OCI-LY1 (cell line): ENCODE results near the gene ING2.

Experiments used
- H2AFZ ChIP-seq: fragments of 200-600 bp; sonication (generic), shearing (Covaris generic); 2 replicates; pipeline ENCODE4 v1.6.0; 2014; ENCODE audit warnings: antibody characterized with exemption, mild to moderate bottlenecking, low read length
- H3F3A ChIP-seq: fragments of 200-600 bp; sonication (generic), shearing (Covaris generic); 2 replicates; pipeline ENCODE4 v1.6.0; 2014; ENCODE audit warnings: mild to moderate bottlenecking, antibody characterized with exemption, low read length, moderate library complexity; ENCODE audit not compliant: insufficient read depth
- H3K27ac ChIP-seq: fragments of 200-600 bp; sonication (generic); 2 replicates; pipeline ENCODE4 v1.5.1; 2014; ENCODE audit warnings: low read length, mixed run types, mild to moderate bottlenecking, low read depth; ENCODE audit not compliant: poor library complexity, severe bottlenecking
- H3K27me3 ChIP-seq: fragments of 200-600 bp; sonication (generic); 2 replicates; pipeline ENCODE4 v1.6.0; 2014; ENCODE audit warnings: antibody characterized with exemption, mild to moderate bottlenecking, low read length, moderate library complexity; ENCODE audit not compliant: insufficient read depth
- H3K36me3 ChIP-seq: fragments of 200-600 bp; sonication (generic); 2 replicates; pipeline ENCODE4 v1.6.1; 2014; ENCODE audit warnings: mild to moderate bottlenecking, antibody characterized with exemption, low read length, moderate library complexity, mixed read lengths; ENCODE audit not compliant: insufficient read depth
- H3K4me1 ChIP-seq: fragments of 200-600 bp; sonication (generic); 2 replicates; pipeline ENCODE4 v1.5.1; 2014; ENCODE audit warnings: mild to moderate bottlenecking, low read length, moderate library complexity; ENCODE audit not compliant: insufficient read depth, severe bottlenecking
- H3K4me2 ChIP-seq: fragments of 200-600 bp; sonication (generic), shearing (Covaris generic); 2 replicates; pipeline ENCODE4 v1.6.1; 2014; ENCODE audit warnings: low read length
- H3K4me3 ChIP-seq: fragments of 200-600 bp; sonication (generic); 2 replicates; pipeline ENCODE4 v1.5.1; 2014; ENCODE audit warnings: low read length, low read depth, mild to moderate bottlenecking, mixed read lengths; ENCODE audit not compliant: poor library complexity, severe bottlenecking
- H3K79me2 ChIP-seq: fragments of 200-600 bp; shearing (Covaris generic); 2 replicates; pipeline ENCODE4 v1.6.1; 2016; ENCODE audit warnings: mixed run types, low read length, mixed read lengths; ENCODE audit not compliant: insufficient read depth
- H3K9ac ChIP-seq: fragments of 200-600 bp; sonication (generic), shearing (Covaris generic); 2 replicates; pipeline ENCODE4 v1.6.1; 2014; ENCODE audit warnings: mild to moderate bottlenecking, low read length, mixed read lengths
- H3K9me2 ChIP-seq: fragments of 200-600 bp; sonication (generic), shearing (Covaris generic); 2 replicates; pipeline ENCODE4 v1.6.1; 2014; ENCODE audit warnings: low read depth, mild to moderate bottlenecking, low read length, mixed read lengths
- H3K9me3 ChIP-seq: fragments of 200-600 bp; shearing (Covaris generic); 2 replicates; pipeline ENCODE4 v1.6.1; 2014; ENCODE audit warnings: low read length, mixed read lengths
- H4K20me1 ChIP-seq: fragments of 200-600 bp; sonication (generic), shearing (Covaris generic); 2 replicates; pipeline ENCODE4 v1.6.0; 2016; ENCODE audit warnings: mild to moderate bottlenecking, low read length; ENCODE audit not compliant: insufficient read depth
- EZH2 ChIP-seq: fragments of 200-600 bp; sonication (generic), shearing (Covaris generic); IDR thresholded peaks from 2 replicates; pipeline ENCODE4 v1.8.0; 2017; ENCODE audit warnings: borderline replicate concordance, mixed run types, mild to moderate bottlenecking, antibody characterized with exemption, low read length, moderate library complexity, mixed read lengths
- TF ChIP-seq, protein P1 (sequence below): fragments of 200-600 bp; sonication (generic), shearing (Covaris generic); IDR thresholded peaks from 2 replicates; pipeline ENCODE4 v1.5.1; 2017; ENCODE audit warnings: mild to moderate bottlenecking, antibody characterized with exemption, low read length, moderate library complexity, mixed read lengths

Gene ING2

DNA sequence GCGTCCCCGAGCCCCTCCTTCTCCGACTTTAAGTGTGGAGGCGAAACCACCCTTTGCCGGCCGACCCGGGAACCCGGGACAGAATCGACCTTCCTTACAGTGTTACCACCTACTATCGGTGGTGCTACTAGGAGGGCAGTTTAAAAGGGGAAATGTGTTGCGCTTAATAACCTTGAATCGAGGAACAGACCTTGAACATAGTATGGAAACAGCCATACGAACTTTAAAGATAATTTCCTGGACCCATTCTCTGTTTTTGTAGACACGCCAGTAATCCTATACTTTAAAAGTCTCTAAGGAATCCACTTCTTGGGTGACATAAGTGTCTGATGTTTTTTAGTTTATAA, 1.5 kb downstream of the ING2 start:
- Histone ChIP-seq H3K27me3 (no peaks in the 10 kb centered on the region), H3K79me2 (peaks cover 41% of the 10 kb centered on the region), H3K9ac (peak overlapping the region; percentile 86), H3K4me2 (peak overlapping the region; percentile 99), H3K36me3 (peaks cover 13% of the 10 kb centered on the region), H3K4me3 (peak overlapping the region; percentile 86), H4K20me1 (0 out of 2 replicates have a peak, but pooled peaks cover 3% of the 10 kb centered on the region), H3F3A (no peaks in the 10 kb centered on the region), H3K27ac (peak overlapping the region; percentile 60), H2AFZ (no peak overlapping the region), H3K9me3 (no peaks in the 10 kb centered on the region), H3K9me2 (no peaks in the 10 kb centered on the region), H3K4me1 (peaks cover 28% of the 10 kb centered on the region)
- TF ChIP-seq EZH2: no peak
- TF ChIP-seq, protein P1, sequence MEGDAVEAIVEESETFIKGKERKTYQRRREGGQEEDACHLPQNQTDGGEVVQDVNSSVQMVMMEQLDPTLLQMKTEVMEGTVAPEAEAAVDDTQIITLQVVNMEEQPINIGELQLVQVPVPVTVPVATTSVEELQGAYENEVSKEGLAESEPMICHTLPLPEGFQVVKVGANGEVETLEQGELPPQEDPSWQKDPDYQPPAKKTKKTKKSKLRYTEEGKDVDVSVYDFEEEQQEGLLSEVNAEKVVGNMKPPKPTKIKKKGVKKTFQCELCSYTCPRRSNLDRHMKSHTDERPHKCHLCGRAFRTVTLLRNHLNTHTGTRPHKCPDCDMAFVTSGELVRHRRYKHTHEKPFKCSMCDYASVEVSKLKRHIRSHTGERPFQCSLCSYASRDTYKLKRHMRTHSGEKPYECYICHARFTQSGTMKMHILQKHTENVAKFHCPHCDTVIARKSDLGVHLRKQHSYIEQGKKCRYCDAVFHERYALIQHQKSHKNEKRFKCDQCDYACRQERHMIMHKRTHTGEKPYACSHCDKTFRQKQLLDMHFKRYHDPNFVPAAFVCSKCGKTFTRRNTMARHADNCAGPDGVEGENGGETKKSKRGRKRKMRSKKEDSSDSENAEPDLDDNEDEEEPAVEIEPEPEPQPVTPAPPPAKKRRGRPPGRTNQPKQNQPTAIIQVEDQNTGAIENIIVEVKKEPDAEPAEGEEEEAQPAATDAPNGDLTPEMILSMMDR: no peak

DNA sequence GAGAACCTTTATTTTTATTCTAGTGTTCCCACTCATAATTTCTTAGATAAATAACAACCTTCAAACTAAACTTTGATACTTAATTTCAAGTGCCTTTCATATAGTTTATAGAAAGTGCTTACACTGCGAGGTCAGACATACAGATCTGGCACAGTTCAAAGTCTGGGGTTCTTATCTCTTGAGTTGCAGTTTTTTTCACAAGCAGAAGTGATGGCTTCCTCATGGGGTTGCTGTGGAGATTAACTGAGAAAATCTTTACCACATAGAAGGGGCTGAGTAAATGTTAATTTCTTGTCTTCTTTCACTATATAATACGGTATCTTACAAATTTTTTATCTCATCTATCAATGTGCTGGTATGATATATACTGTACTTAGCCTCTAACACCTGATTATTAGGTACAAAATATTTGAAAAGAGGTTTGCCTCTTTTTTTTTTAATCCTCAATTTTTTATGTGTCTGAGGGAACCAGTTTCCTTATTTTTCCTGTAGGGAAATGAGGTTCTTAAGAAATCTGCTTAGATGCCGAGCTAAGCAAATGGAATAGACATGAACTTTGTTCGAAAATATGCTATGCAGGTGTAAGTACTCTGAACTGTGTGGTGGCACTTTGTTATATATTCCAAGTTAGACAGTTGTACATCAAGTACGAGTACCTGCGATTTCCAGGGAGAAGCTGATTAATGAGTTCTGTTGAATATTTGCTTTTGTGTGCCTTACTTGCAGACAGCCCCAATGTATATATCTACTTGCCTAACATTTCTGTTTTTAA, 3.3 kb downstream of the ING2 start:
- no peaks in the 10 kb centered on the region for H3K27me3 ChIP-seq
- peaks cover 12% of the 10 kb centered on the region for H3K4me1 ChIP-seq
- H3K9ac ChIP-seq: no peak overlapping the region
- no peaks in the 10 kb centered on the region for H3K9me2 ChIP-seq
- H3K79me2 ChIP-seq: peaks cover 31% of the 10 kb centered on the region
- 0 out of 2 replicates have a peak, but pooled peaks cover 3% of the 10 kb centered on the region for H4K20me1 ChIP-seq
- no peaks in the 10 kb centered on the region for H3K9me3 ChIP-seq
- peaks cover 30% of the 10 kb centered on the region for H3K36me3 ChIP-seq
- no peak overlapping the region for H3K4me3 ChIP-seq
- no peak overlapping the region for H3K4me2 ChIP-seq
- H2AFZ ChIP-seq: no peak overlapping the region
- TF ChIP-seq, protein P1: no peak
- no peak for TF ChIP-seq EZH2
- H3F3A ChIP-seq: no peaks in the 10 kb centered on the region
- no peak overlapping the region for H3K27ac ChIP-seq

DNA sequence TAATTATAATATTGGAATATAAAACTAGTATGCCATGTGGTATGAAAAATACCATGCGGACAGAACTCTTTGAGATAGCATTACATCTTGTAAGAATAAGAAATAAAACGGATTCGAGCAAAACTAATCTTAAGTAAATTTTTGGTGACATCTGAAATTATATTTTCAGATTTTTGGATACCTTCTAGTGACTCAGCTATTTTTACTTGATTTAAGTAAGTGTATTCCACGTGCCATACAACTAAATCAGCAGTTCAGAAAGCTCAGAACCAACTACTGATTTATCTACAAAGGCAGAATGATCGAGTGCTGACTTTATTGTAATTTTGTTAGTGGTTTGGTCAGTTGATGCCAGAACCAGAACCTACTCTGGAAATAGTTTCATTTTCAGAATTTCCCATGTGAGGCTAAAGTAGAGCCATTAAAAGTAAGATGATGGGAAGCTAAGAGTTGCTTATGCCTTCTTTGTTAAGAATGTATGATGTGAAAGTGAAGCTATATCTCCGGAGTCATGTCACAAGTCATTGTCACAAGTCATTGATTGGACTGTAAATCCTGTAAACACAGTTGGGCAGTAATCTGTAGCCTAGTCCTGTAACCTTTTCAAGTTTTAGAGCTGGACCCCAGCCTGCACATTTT, 4.0 kb downstream of the ING2 start:
- TF ChIP-seq, protein P1: no peak
- no peak for TF ChIP-seq EZH2
- H3K9ac ChIP-seq: no peak overlapping the region
- H3K9me3 ChIP-seq: no peaks in the 10 kb centered on the region
- H3K27me3 ChIP-seq: no peaks in the 10 kb centered on the region
- no peak overlapping the region for H3K4me2 ChIP-seq
- H2AFZ ChIP-seq: no peak overlapping the region
- 0 out of 2 replicates have a peak, but pooled peaks cover 3% of the 10 kb centered on the region for H4K20me1 ChIP-seq
- no peaks in the 10 kb centered on the region for H3K9me2 ChIP-seq
- no peak overlapping the region for H3K4me3 ChIP-seq
- H3F3A ChIP-seq: no peaks in the 10 kb centered on the region
- H3K4me1 ChIP-seq: peaks cover 7% of the 10 kb centered on the region
- H3K79me2 ChIP-seq: peaks cover 27% of the 10 kb centered on the region
- peaks cover 34% of the 10 kb centered on the region for H3K36me3 ChIP-seq
- H3K27ac ChIP-seq: no peak overlapping the region
